ENCODE results near the gene HOXB7. TPM values are rescaled to one million over a fixed set of nuclear protein-coding genes. Genes with fewer than 3 reads are reported as not detected.

Gene HOXB7
- total RNA-seq, 1 experiment from 2014 or later, result not detected

- Mint-ChIP-seq H3K36me3 (ENCODE audit: insufficient read depth in 1 of 3, low read depth in 3 of 3) (no peaks in the 10 kb centered on the region; a peak in 1 of 7 replicates), H3K27ac (no peak overlapping the region)
- no peak overlapping the region for H3T11ph ChIP-seq (ENCODE audit: low read length)
These were observed 45.7 kb downstream of the HOXB7 start for GRCh38 chr17:48565022-48565554.

More at GRCh38 chr17:48565022-48565554, 45.7 kb downstream of the HOXB7 start:
- Histone ChIP-seq H3K9ac (ENCODE audit: extremely low read depth, insufficient read length, low read length) (no peak overlapping the region), H3K56ac (ENCODE audit: insufficient read length, low read depth, low read length) (no peak overlapping the region), H3K27me3 (ENCODE audit: insufficient read depth, low read length) (peaks cover 99% of the 10 kb centered on the region), H4K8ac (replicated peaks; ENCODE audit: insufficient read length, low read depth, low read length) (no peak overlapping the region), H3K27ac (ENCODE audit: insufficient read length, low read depth, low read length) (no peak overlapping the region), H2BK15ac (ENCODE audit: low read depth, low read length) (no peak overlapping the region), H3K79me2 (ENCODE audit: insufficient read depth, low read length) (no peaks in the 10 kb centered on the region), H3K14ac (ENCODE audit: insufficient read depth, low read length) (no peak overlapping the region), H4K20me1 (ENCODE audit: control insufficient read depth, insufficient read depth, insufficient read length) (peaks cover 2% of the 10 kb centered on the region), H3K23me2 (ENCODE audit: insufficient read length, low read depth, low read length, poor library complexity, severe bottlenecking) (no peaks in the 10 kb centered on the region), H2BK20ac (ENCODE audit: low read depth, low read length, poor library complexity, severe bottlenecking) (no peak overlapping the region), H3K18ac (ENCODE audit: insufficient read length, low read depth, low read length) (no peak overlapping the region), H2AK5ac (ENCODE audit: insufficient read length, low read length) (no peak overlapping the region), H3K4ac (ENCODE audit: low read depth, low read length) (no peak overlapping the region), H3K4me1 (ENCODE audit: insufficient read depth, low read length) (peaks cover 2% of the 10 kb centered on the region; the same call in 1 of the 2 replicates), H4K91ac (ENCODE audit: insufficient read length, low read depth, low read length) (no peak overlapping the region), H2AFZ (ENCODE audit: low read length) (no peak overlapping the region), H2BK5ac (ENCODE audit: insufficient read length, low read length) (no peak overlapping the region), H4K5ac (ENCODE audit: insufficient read length, low read depth, low read length) (no peak overlapping the region), H3K79me1 (ENCODE audit: insufficient read depth, low read depth, low read length, poor library complexity, severe bottlenecking) (no peaks in the 10 kb centered on the region), H2BK12ac (ENCODE audit: insufficient read length, low read depth, low read length) (no peak overlapping the region), H2BK120ac (ENCODE audit: low read depth, low read length, poor library complexity, severe bottlenecking) (no peak overlapping the region), H3K23ac (ENCODE audit: insufficient read length, low read depth, low read length) (no peak overlapping the region), H3K9me3 (ENCODE audit: control insufficient read depth, low read depth, low read length) (no peaks in the 10 kb centered on the region), H3K4me2 (ENCODE audit: insufficient read depth, insufficient read length, low read length) (no peak overlapping the region)
- Mint-ChIP-seq H3K4me3 (peak overlapping the region in 1 of 2 experiments; percentile 63; a peak in 1 of 5 replicates), H3K9me3 (peaks cover 0 to 10% of the 10 kb centered on the region in 2 experiments; a peak in 2 of 5 replicates), H3K27me3 (ENCODE audit: low read depth) (peaks cover 39% of the 10 kb centered on the region), H3K4me1 (peaks cover 3 to 12% of the 10 kb centered on the region in 2 experiments; a peak in 3 of 4 replicates)
- DNase-seq, result no peak
- WGBS (ENCODE audit: extremely low coverage, insufficient read length, low lambda C conversion rate), result no CpG with 5 or more reads among the region's 2 CpGs
- TF ChIP-seq, protein P1, sequence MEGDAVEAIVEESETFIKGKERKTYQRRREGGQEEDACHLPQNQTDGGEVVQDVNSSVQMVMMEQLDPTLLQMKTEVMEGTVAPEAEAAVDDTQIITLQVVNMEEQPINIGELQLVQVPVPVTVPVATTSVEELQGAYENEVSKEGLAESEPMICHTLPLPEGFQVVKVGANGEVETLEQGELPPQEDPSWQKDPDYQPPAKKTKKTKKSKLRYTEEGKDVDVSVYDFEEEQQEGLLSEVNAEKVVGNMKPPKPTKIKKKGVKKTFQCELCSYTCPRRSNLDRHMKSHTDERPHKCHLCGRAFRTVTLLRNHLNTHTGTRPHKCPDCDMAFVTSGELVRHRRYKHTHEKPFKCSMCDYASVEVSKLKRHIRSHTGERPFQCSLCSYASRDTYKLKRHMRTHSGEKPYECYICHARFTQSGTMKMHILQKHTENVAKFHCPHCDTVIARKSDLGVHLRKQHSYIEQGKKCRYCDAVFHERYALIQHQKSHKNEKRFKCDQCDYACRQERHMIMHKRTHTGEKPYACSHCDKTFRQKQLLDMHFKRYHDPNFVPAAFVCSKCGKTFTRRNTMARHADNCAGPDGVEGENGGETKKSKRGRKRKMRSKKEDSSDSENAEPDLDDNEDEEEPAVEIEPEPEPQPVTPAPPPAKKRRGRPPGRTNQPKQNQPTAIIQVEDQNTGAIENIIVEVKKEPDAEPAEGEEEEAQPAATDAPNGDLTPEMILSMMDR (conservative IDR thresholded peaks at IDR 0.05), result no peak

All from H9 (cell line).